ENCODE measurements around the gene ZNF19.

The ZNF19 gene

DNA sequence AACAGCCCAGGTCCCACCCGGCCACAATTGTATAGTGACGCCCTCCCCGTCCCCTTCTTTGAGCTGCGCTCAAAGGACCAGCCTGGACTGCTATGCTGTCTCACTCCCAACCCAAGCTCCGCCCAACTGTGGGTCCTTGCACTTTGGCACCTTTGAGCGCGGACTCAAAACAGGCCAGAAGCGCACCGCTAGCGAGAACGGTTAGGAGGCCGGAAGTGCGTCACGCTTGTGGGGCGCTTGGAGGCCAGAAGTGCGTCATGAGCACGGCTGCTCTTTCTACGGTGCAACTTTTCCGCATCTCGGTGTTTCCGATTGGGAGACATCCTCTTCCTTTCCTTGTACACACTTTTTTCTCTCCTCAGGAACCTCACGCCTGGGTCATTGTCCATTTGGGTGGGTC lies at the start of gene ZNF19:
Gene ZNF19 (minus strand): TSS at position 203 of the 400 bp plus-strand sequence. CDS start 7,210 bp downstream, outside the sequence.
- Histone ChIP-seq H3K4me3 (ENCODE audit: low read depth, low read length) (no peak within 1 kb of the TSS), H3K36me3 (replicated peaks) (no peaks in the 10 kb centered on the region), H3K27me3 (replicated peaks) (no peaks in the 10 kb centered on the region), H3K27ac (no peak within 1 kb of the TSS)
- no peak for DNase-seq
- in situ Hi-C loops (cut with HindIII; ENCODE audit: low pct_ligation_motif_present, low sequenced_read_pairs) = no loop called here
- TF ChIP-seq, protein P1, sequence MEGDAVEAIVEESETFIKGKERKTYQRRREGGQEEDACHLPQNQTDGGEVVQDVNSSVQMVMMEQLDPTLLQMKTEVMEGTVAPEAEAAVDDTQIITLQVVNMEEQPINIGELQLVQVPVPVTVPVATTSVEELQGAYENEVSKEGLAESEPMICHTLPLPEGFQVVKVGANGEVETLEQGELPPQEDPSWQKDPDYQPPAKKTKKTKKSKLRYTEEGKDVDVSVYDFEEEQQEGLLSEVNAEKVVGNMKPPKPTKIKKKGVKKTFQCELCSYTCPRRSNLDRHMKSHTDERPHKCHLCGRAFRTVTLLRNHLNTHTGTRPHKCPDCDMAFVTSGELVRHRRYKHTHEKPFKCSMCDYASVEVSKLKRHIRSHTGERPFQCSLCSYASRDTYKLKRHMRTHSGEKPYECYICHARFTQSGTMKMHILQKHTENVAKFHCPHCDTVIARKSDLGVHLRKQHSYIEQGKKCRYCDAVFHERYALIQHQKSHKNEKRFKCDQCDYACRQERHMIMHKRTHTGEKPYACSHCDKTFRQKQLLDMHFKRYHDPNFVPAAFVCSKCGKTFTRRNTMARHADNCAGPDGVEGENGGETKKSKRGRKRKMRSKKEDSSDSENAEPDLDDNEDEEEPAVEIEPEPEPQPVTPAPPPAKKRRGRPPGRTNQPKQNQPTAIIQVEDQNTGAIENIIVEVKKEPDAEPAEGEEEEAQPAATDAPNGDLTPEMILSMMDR (IDR thresholded peaks at IDR 0.05; ENCODE audit: low read depth, low read length, missing control alignments) = no peak

DNA sequence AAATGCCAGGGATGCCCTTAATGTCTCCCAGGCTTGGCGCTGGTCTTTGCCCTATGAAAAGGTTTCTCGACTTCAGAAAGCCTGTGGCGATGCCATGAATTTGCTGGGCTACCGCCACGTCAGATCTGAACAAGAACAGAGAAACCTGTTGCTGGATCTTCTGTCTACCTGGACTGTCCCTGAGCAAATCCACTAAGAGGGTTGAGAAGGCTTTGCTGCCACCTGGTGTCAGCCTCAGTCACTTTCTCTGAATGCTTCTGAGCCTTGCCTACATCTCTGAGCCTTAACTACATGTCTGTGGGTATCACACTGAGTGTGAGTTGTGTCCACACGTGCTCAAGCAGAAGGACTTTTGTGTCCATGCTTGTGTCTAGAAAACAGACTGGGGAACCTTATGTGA lies 48.5 kb upstream of the ZNF19 start:
- DNase-seq = peak; percentile 38
- Histone ChIP-seq H3K36me3 (replicated peaks) (no peaks in the 10 kb centered on the region), H3K27ac (no peak overlapping the region), H3K27me3 (replicated peaks) (no peaks in the 10 kb centered on the region), H3K4me3 (ENCODE audit: low read depth, low read length) (no peak overlapping the region)
- TF ChIP-seq, protein P1 (IDR thresholded peaks at IDR 0.05; ENCODE audit: low read depth, low read length, missing control alignments) = peak; percentile 80
- in situ Hi-C loops (cut with HindIII; ENCODE audit: low pct_ligation_motif_present, low sequenced_read_pairs) = no loop called here

DNA sequence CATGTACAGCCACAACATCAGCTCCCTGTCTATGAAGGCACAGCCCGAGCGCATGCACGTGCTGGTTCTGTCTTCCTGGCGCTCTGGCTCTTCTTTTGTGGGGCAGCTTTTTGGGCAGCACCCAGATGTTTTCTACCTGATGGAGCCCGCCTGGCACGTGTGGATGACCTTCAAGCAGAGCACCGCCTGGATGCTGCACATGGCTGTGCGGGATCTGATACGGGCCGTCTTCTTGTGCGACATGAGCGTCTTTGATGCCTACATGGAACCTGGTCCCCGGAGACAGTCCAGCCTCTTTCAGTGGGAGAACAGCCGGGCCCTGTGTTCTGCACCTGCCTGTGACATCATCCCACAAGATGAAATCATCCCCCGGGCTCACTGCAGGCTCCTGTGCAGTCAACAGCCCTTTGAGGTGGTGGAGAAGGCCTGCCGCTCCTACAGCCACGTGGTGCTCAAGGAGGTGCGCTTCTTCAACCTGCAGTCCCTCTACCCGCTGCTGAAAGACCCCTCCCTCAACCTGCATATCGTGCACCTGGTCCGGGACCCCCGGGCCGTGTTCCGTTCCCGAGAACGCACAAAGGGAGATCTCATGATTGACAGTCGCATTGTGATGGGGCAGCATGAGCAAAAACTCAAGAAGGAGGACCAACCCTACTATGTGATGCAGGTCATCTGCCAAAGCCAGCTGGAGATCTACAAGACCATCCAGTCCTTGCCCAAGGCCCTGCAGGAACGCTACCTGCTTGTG lies 47.8 kb upstream of the ZNF19 start:
- H3K27ac ChIP-seq = no peak overlapping the region
- no peak overlapping the region for H3K4me3 ChIP-seq (ENCODE audit: low read depth, low read length)
- no peaks in the 10 kb centered on the region for H3K27me3 ChIP-seq (replicated peaks)
- H3K36me3 ChIP-seq (replicated peaks) = no peaks in the 10 kb centered on the region
- in situ Hi-C loops (cut with HindIII; ENCODE audit: low pct_ligation_motif_present, low sequenced_read_pairs) = no loop called here
- TF ChIP-seq, protein P1 (IDR thresholded peaks at IDR 0.05; ENCODE audit: low read depth, low read length, missing control alignments) = no peak
- no peak for DNase-seq

DNA sequence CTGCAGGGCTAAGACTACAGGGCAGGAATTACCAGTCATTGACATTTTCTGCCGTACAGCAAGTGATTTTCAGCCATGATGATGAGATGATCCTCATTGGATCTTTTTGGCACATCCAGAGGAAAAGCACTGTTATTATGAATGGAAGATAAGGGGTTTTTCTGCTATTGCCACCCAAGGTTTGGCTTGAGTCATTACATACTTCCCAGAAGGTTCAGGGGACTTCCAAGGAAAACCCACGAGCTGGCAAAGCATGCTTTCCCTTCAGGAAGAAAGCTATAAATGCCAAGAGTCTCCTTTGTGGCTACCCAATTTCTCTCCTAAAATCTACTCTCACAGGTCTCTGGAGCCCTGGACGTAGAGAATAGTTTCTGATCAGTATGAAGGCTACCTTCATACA lies 43.2 kb upstream of the ZNF19 start:
- no peak overlapping the region for H3K27ac ChIP-seq
- TF ChIP-seq, protein P1 (IDR thresholded peaks at IDR 0.05; ENCODE audit: low read depth, low read length, missing control alignments) = no peak
- in situ Hi-C loops (cut with HindIII; ENCODE audit: low pct_ligation_motif_present, low sequenced_read_pairs) = no loop called here
- H3K27me3 ChIP-seq (replicated peaks) = no peaks in the 10 kb centered on the region
- H3K4me3 ChIP-seq (ENCODE audit: low read depth, low read length) = no peak overlapping the region
- no peaks in the 10 kb centered on the region for H3K36me3 ChIP-seq (replicated peaks)
- DNase-seq = no peak

DNA sequence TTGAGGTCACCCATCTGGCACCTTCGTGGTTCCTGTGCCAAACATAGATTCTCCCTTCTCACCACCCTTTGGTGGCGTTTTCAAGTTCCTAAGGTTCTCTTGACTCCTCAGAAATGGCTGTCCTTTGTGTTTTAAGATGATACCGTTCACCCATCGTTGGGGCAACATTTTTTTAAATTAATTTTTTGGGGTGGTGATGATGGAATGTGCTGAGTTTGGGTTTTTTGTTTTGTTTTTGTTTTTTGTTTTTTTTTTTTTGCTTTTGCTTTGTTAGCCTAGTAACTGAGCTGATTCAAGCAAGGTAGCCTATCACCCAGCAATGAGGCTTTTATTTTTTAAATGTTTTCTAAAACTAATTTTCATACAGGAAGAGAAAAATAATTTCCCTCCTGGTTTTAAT lies 39.7 kb upstream of the ZNF19 start:
- Histone ChIP-seq H3K27me3 (replicated peaks) (peaks cover 3% of the 10 kb centered on the region), H3K4me3 (ENCODE audit: low read depth, low read length) (no peak overlapping the region), H3K36me3 (replicated peaks) (no peaks in the 10 kb centered on the region), H3K27ac (no peak overlapping the region)
- DNase-seq = no peak
- TF ChIP-seq, protein P1 (IDR thresholded peaks at IDR 0.05; ENCODE audit: low read depth, low read length, missing control alignments) = no peak
- in situ Hi-C loops (cut with HindIII; ENCODE audit: low pct_ligation_motif_present, low sequenced_read_pairs) = no loop called here

DNA sequence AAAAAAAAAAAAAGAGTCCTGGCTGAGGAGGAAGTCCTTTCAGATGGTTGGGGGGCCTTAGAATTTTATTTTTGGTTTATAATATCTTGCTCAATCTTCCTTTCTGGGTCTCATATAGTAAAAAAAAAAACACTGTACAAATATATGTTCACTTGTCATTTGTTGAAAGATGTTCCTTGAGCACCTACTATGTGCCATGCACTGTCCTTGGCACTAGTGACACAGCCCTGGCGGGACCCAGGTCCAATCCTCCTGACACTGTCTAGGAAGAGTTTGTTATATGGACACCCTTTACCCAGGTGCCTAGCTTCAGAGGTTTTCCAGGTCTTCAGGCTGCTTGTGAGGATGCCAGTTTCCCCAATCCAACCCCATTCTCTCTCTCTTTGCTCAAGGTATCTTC lies 39.1 kb upstream of the ZNF19 start:
- H3K4me3 ChIP-seq (ENCODE audit: low read depth, low read length) = no peak overlapping the region
- TF ChIP-seq, protein P1 (IDR thresholded peaks at IDR 0.05; ENCODE audit: low read depth, low read length, missing control alignments) = no peak
- in situ Hi-C loops (cut with HindIII; ENCODE audit: low pct_ligation_motif_present, low sequenced_read_pairs) = no loop called here
- peaks cover 3% of the 10 kb centered on the region for H3K27me3 ChIP-seq (replicated peaks)
- H3K36me3 ChIP-seq (replicated peaks) = no peaks in the 10 kb centered on the region
- no peak overlapping the region for H3K27ac ChIP-seq
- no peak for DNase-seq
